ENCODE results near the gene PGP.

PGP gene

DNA sequence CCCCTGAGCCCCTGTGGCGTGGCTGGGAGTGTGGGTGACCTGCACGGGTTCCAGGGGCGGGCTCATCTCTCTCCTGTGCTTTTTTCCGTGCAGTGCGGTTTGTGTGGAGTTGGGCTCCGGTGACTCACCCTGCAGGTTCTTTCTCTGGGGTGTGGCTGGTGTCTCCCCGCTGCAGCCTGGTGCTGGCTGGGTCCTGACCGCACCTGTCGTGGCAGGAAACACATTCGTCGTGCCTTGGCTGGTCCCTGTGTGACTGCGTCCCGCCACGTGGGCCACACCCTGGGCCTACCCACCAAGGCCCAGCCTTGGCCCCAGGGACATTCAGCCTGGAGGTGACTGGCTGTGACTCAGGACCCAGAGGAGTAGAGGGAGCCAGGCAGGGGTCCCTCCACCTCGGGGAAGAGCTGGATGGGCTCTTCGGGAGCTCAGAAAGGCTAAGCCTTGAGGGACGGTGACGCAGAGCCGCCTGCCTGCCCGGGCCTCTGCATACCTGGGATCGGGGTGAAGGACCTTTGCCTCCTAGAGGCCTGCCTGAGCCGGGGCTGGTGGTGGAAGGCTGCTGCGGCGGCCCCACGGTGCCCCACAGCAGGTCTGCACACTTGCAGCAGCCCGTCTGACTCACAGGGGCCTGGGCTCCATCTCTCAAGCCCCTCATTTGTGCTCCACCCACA lies 51.3 kb downstream of the PGP start:
- DNase-seq (ENCODE audit: low read depth) = no peak

DNA sequence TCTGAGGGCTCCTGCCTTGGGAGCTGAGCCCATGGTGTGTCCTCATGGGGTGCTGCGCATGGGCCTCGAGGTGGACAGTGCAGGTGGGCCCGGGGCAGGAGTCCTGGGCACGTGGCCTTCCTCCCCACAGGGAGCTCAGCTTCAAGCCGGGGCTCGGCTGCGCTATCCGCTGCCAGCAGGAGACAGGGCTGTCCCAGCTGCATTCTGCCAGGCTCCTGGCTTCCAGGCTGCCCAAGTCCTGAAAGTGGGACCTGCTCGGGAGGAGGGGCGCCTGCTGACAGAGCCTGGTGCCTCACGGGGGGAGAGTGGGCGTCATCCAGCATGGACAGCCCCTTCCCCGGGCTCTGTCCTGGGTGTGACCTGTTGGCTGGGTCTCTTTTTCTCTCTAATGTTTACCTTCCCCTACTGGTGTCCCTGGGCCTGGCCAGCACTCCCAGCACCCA lies 51.9 kb downstream of the PGP start:
- no peak for DNase-seq (ENCODE audit: low read depth)

DNA sequence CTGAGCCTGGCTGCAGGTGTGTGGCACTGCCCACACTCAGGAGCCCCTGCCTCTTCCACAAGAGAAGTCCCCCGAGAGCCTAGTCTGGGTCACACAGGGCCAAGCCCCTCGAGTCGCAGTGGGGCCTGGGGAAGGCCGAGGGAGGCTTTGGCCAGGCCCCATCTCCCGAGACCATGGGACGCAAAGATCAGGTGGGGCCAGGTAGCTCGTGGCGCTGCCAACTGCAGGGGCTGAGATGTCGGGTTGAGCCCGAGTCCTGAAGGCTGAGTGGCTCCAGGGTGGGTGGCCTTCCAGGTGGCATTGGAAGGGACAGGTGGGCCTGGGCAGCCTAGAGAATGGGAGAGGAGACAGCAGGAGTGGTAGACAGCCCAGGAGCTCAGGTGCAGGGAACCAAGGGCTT lies 52.7 kb downstream of the PGP start:
- DNase-seq (ENCODE audit: low read depth) = no peak
